Measurements from ENCODE around the gene ACOX2. TPM values are rescaled to one million over a fixed set of nuclear protein-coding genes. Genes with fewer than 3 reads are reported as not detected.
A peak's percentile ranks its signal among the peaks of the same experiment; 100 is the strongest.

The ACOX2 gene
- total RNA-seq, 1 donor from 2014 or later = 20.1 TPM

GRCh38 chr3:58565621-58566397 is 28.8 kb upstream of the ACOX2 start:
- DNase-seq = no peak
- Histone ChIP-seq H3K27me3 (no peaks in the 10 kb centered on the region), H3K9me3 (no peaks in the 10 kb centered on the region), H3K4me1 (no peaks in the 10 kb centered on the region), H3K27ac (no peak overlapping the region), H3K4me3 (no peak overlapping the region), H3K36me3 (peaks cover 6% of the 10 kb centered on the region)
- intact Hi-C loops (cut with DNase I) = loop anchor here (5.0 kb wide), 1 partner anchor 66 kb away; no protein-coding TSS in a partner anchor
- ATAC-seq = no peak
- TF ChIP-seq CTCF (IDR thresholded peaks at IDR 0.05) = no peak

- ATAC-seq = no peak
- no peaks in the 10 kb centered on the region for H3K9me3 ChIP-seq
- peak; percentile 11 for DNase-seq
- H3K27ac ChIP-seq = no peak overlapping the region
- TF ChIP-seq CTCF (IDR thresholded peaks at IDR 0.05) = no peak
- no peak overlapping the region for H3K4me3 ChIP-seq
- H3K36me3 ChIP-seq = peaks cover 6% of the 10 kb centered on the region
- H3K27me3 ChIP-seq = no peaks in the 10 kb centered on the region
- intact Hi-C loops (cut with DNase I) = loop anchor here (5.0 kb wide), 1 partner anchor 68 kb away; no protein-coding TSS in a partner anchor
- no peaks in the 10 kb centered on the region for H3K4me1 ChIP-seq
Observed at GRCh38 chr3:58564456-58565160, 27.6 kb upstream of the ACOX2 start.

- Histone ChIP-seq H3K9me3 (no peaks in the 10 kb centered on the region), H3K27me3 (no peaks in the 10 kb centered on the region), H3K36me3 (peaks cover 6% of the 10 kb centered on the region), H3K27ac (no peak overlapping the region), H3K4me3 (no peak overlapping the region), H3K4me1 (no peaks in the 10 kb centered on the region)
- intact Hi-C loops (cut with DNase I) = no loop called here
- TF ChIP-seq CTCF (IDR thresholded peaks at IDR 0.05) = no peak
- DNase-seq = no peak
- ATAC-seq = no peak
Observed at GRCh38 chr3:58564054-58564453, 27.1 kb upstream of the ACOX2 start.

GRCh38 chr3:58563386-58564035 is 26.5 kb upstream of the ACOX2 start:
- intact Hi-C loops (cut with DNase I) = no loop called here
- Histone ChIP-seq H3K4me1 (no peaks in the 10 kb centered on the region), H3K27me3 (no peaks in the 10 kb centered on the region), H3K27ac (no peak overlapping the region), H3K9me3 (no peaks in the 10 kb centered on the region), H3K4me3 (no peak overlapping the region), H3K36me3 (peaks cover 6% of the 10 kb centered on the region)
- ATAC-seq (peak; percentile 3), DNase-seq (no peak)
- TF ChIP-seq CTCF (IDR thresholded peaks at IDR 0.05) = no peak

- DNase-seq (no peak), ATAC-seq (no peak)
- TF ChIP-seq CTCF (IDR thresholded peaks at IDR 0.05) = no peak
- Histone ChIP-seq H3K9me3 (no peaks in the 10 kb centered on the region), H3K36me3 (peaks cover 6% of the 10 kb centered on the region), H3K27ac (no peak overlapping the region), H3K4me1 (no peaks in the 10 kb centered on the region), H3K27me3 (no peaks in the 10 kb centered on the region), H3K4me3 (no peak overlapping the region)
- intact Hi-C loops (cut with DNase I) = no loop called here
Observed at GRCh38 chr3:58562498-58562897, 25.5 kb upstream of the ACOX2 start.
